K562 (cell line): ENCODE data around the gene SFMBT2. TPM values are rescaled to one million over a fixed set of nuclear protein-coding genes. Genes with fewer than 3 reads are reported as not detected.
"Not testable (repeated sequence)": the region's sequence is repeated elsewhere in the genome, so short reads cannot be mapped to it uniquely, and the experiment has no call there.

Experiments
- ATAC-seq: fragments of 200-7000 bp; cut with Tn5 transposase; 3 replicates; pipeline ENCODE4 v1.9.1; 2020; ENCODE audit warnings: moderate library complexity
- BruUV-seq: library from RNA; stranded (reverse); fragments of 400-500 nt; replicated peaks from 2 replicates; lab custom pipeline; 2021; lab: Mats Ljungman, UMichigan
- CTCF ChIA-PET: fragments of 300-600 bp; formaldehyde crosslinking; extraction: SDS; loops from one replicate; lab custom pipeline; 2021; ENCODE audit warnings: low intra/inter-chr PET ratio; lab: Yijun Ruan, JAX
- POLR2A ChIA-PET: fragments of 300-600, 350-650 bp; sonication (Branson Sonifier 250); formaldehyde crosslinking; extraction: SDS; loops from one replicate; lab custom pipeline; 2021; ENCODE audit warnings: antibody characterized with exemption, inconsistent platforms; lab: Yijun Ruan, JAX
- DNase-seq, 4 experiments: peaks; one replicate each; pipeline versions ENCODE4 v3.0.0 to v3.0.0-alpha.2; 2011 to 2018; ENCODE audit warnings: low spot score in 3 of 4, mixed read lengths in 3 of 4; ENCODE audit errors: extremely low read depth in 1 of 4
- FAIRE-seq: peaks from 2 replicates; lab custom pipeline; 2011; peaks lifted over from hg19 to GRCh38; lab: Jason Lieb, UNC
- H2AFZ ChIP-seq: 2 replicates; pipeline ENCODE4 v1.6.0; 2011; ENCODE audit warnings: low read depth, low read length, control low read depth, inconsistent platforms
- H3K27ac ChIP-seq: fragments of 200-600 bp; 3 replicates; pipeline ENCODE4 v1.8.0; 2011; ENCODE audit warnings: low read depth, mild to moderate bottlenecking, control low read depth, inconsistent platforms, low read length, moderate library complexity, mixed read lengths; ENCODE audit errors: extremely low read depth
- H3K27me3 ChIP-seq, 2 experiments: fragments of 300-600 bp in 1 of 2; 2 replicates in 1 of 2; 3 replicates in 1 of 2; pipeline versions ENCODE4 v1.6.0 to v1.8.0; 2011; ENCODE audit warnings: inconsistent platforms in 2 of 2, low read length in 2 of 2, mild to moderate bottlenecking in 1 of 2, mixed read lengths in 1 of 2, moderate library complexity in 1 of 2; ENCODE audit not compliant: control insufficient read depth in 2 of 2, insufficient read depth in 2 of 2
- H3K36me3 ChIP-seq: fragments of 300-600 bp; 3 replicates; pipeline ENCODE4 v1.8.0; 2011; ENCODE audit warnings: mild to moderate bottlenecking, low read length, inconsistent platforms; ENCODE audit not compliant: control insufficient read depth, insufficient read depth
- H3K4me1 ChIP-seq, 2 experiments: fragments of 200-600 bp in 1 of 2; replicated peaks in 1 of 2; 2 replicates in 1 of 2; 3 replicates in 1 of 2; pipeline versions ENCODE4 v1.5.1 to v1.8.0; 2011; ENCODE audit warnings: inconsistent platforms in 2 of 2, low read length in 2 of 2, mild to moderate bottlenecking in 1 of 2, mixed read lengths in 1 of 2, moderate library complexity in 1 of 2; ENCODE audit not compliant: control insufficient read depth in 2 of 2, insufficient read depth in 2 of 2
- H3K4me2 ChIP-seq: 2 replicates; pipeline ENCODE4 v1.6.1; 2011; ENCODE audit warnings: low read length, control low read depth, inconsistent platforms, mixed read lengths; ENCODE audit not compliant: insufficient read depth
- H3K4me3 ChIP-seq: fragments of 200-600 bp; sonication (generic), shearing (Covaris generic); 2 replicates; pipeline ENCODE4 v1.5.1; 2016; ENCODE audit warnings: control low read depth, inconsistent platforms
- H3K79me2 ChIP-seq: fragments of 200-600 bp; 3 replicates; pipeline ENCODE4 v1.8.0; 2011; ENCODE audit warnings: low read length, inconsistent platforms; ENCODE audit not compliant: control insufficient read depth, insufficient read depth
- H3K9ac ChIP-seq, 2 experiments: 2 replicates each; pipeline versions ENCODE4 v1.6.0 to v1.6.1; 2011; ENCODE audit warnings: low read depth in 2 of 2, low read length in 2 of 2, control low read depth in 1 of 2, inconsistent platforms in 1 of 2, mild to moderate bottlenecking in 1 of 2, mixed read lengths in 1 of 2; ENCODE audit not compliant: insufficient read depth in 1 of 2
- H3K9me1 ChIP-seq: one replicate; pipeline ENCODE4 v1.6.0; 2011; ENCODE audit warnings: inconsistent platforms, mild to moderate bottlenecking, low read length, moderate library complexity; ENCODE audit not compliant: control insufficient read depth, insufficient read depth
- H3K9me3 ChIP-seq: replicated peaks from 2 replicates; pipeline ENCODE4 v1.5.1; 2011; ENCODE audit warnings: low read depth, low read length, inconsistent platforms; ENCODE audit not compliant: control insufficient read depth, insufficient read depth
- H4K20me1 ChIP-seq: replicated peaks from 2 replicates; pipeline ENCODE4 v1.6.1; 2011; ENCODE audit warnings: low read length, inconsistent platforms, mixed read lengths; ENCODE audit not compliant: control insufficient read depth, insufficient read depth
- HIVEP1 ChIP-seq: fragments of 250-450 bp; sonication (Bioruptor Pico); IDR thresholded peaks from 2 replicates; pipeline ENCODE4 v1.4.0; 2020; ENCODE audit warnings: mild to moderate bottlenecking
- ILK ChIP-seq: fragments of 450-650 bp; IDR thresholded peaks from 2 replicates; pipeline ENCODE4 v1.6.1; 2016; ENCODE audit warnings: missing genetic modification characterization, low read depth, mild to moderate bottlenecking, missing compliant biosample characterization, moderate library complexity, borderline replicate concordance
- SMAD4 ChIP-seq: fragments of 250-450 bp; sonication (Bioruptor Pico); conservative IDR thresholded peaks from 2 replicates; pipeline ENCODE4 v1.8.0; 2021; ENCODE audit warnings: inconsistent platforms, mild to moderate bottlenecking, moderate library complexity
- SMARCA5 ChIP-seq: fragments of 450-650 bp; IDR thresholded peaks from 2 replicates; pipeline ENCODE4 v1.6.1; 2016
- THRAP3 ChIP-seq: fragments of 450-650 bp; IDR thresholded peaks from 2 replicates; pipeline ENCODE4 v1.6.1; 2016; ENCODE audit warnings: mild to moderate bottlenecking, inconsistent platforms, borderline replicate concordance
- ZNF696 ChIP-seq: fragments of 250-450 bp; sonication (Bioruptor Pico); conservative IDR thresholded peaks from 2 replicates; pipeline ENCODE4 v1.4.0; 2020; ENCODE audit warnings: mild to moderate bottlenecking, moderate library complexity
- WGBS: fragments of 100-300 bp; shearing (Covaris generic); methylation state at CpG from one replicate; pipeline ENCODE4 v1.1.6; 2016; ENCODE audit warnings: low coverage, mixed read lengths; ENCODE audit not compliant: insufficient coverage; ENCODE audit errors: missing lambda C conversion rate; 5-methylcytosine and 5-hydroxymethylcytosine counted together
- in situ Hi-C: fragments of 300-500 bp; cut with MboI; formaldehyde crosslinking; loops from 4 replicates; pipeline ENCODE4 v1.15.0; 2018; ENCODE audit warnings: inconsistent platforms, mixed read lengths
- intact Hi-C: fragments of 100-400 bp; cut with micrococcal nuclease; formaldehyde crosslinking; loops from 2 replicates; pipeline ENCODE4 v1.14.2; 2022
- polyA plus RNA-seq, 8 experiments: library from polyadenylated mRNA; depleted of rRNA in 4 of 8; stranded (reverse) in 5 of 8; unstranded in 3 of 8; fragments of >200 nt; fragmentation: Nextera tagmentation in 2 of 8; fragmentation: Illumina TruSeq in 1 of 8; extraction: Ambion mirVana in 2 of 8; extraction: Trizol in 1 of 8; gene quantifications; 2 replicates each; pipeline versions ENCODE4 v1.2.1 to v1.2.3, GENCODE V29; 2011 to 2014; ENCODE audit warnings: inconsistent platforms in 1 of 8, missing spikeins in 1 of 8
- total RNA-seq, 7 experiments: library from RNA; depleted of rRNA in 6 of 7; stranded (reverse); fragments of >200 nt in 6 of 7; fragmentation: Illumina TruSeq in 2 of 7; extraction: Trizol in 2 of 7; gene quantifications; 2 replicates each; pipeline versions ENCODE4 v1.2.1 to v1.2.3, GENCODE V29; 2011 to 2021; ENCODE audit warnings: low replicate concordance in 1 of 7
- TF ChIP-seq, protein P1 (sequence below): fragments of 450-650 bp; IDR thresholded peaks from one replicate; pipeline ENCODE4 v1.6.1; 2018; ENCODE audit warnings: mild to moderate bottlenecking, moderate library complexity; ENCODE audit not compliant: partially characterized antibody

The SFMBT2 gene
- total and polyA plus RNA-seq, 9 of the 15 experiments (the other 6 are each of a cell fraction or from before 2014, with no cell fraction given): 1.2 to 13.6 (median 7.6) TPM

DNA sequence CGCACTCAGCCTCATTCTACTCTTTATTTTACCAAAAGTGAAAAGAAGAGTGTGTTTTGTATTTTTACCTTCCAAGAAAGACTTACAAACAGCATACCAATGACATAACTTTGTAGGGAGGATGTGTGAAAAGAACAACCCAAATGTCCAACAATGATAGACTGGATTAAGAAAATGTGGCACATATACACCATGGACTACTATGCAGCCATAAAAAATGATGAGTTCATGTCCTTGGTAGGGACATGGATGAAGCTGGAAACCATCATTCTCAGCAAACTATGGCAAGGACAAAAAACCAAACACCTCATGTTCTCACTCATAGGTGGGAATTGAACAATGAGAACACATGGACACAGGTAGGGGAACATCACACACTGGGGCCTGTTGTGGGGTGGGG lies 228.5 kb downstream of the SFMBT2 start:
- H2AFZ ChIP-seq, H3K4me3 ChIP-seq, H3K9me3 ChIP-seq, intact Hi-C loops, H3K4me2 ChIP-seq, H3K9ac ChIP-seq, CTCF ChIA-PET, H3K27me3 ChIP-seq, DNase-seq, ATAC-seq, H3K9me1 ChIP-seq, in situ Hi-C loops, H4K20me1 ChIP-seq, BruUV-seq, H3K79me2 ChIP-seq, H3K27ac ChIP-seq, FAIRE-seq: not testable (repeated sequence)
- Histone ChIP-seq H3K36me3 (peaks cover 12% of the 10 kb centered on the region), H3K4me1 (peaks cover 13 to 21% of the 10 kb centered on the region in 2 experiments; a peak in 4 of 5 replicates)
- WGBS: 75% methylated on average over 1 of the region's 1 CpG
- POLR2A ChIA-PET: interaction anchor here (1.4 kb wide), 1 partner anchor 10 kb away, joined by 3 read pairs; no protein-coding TSS in a partner anchor

DNA sequence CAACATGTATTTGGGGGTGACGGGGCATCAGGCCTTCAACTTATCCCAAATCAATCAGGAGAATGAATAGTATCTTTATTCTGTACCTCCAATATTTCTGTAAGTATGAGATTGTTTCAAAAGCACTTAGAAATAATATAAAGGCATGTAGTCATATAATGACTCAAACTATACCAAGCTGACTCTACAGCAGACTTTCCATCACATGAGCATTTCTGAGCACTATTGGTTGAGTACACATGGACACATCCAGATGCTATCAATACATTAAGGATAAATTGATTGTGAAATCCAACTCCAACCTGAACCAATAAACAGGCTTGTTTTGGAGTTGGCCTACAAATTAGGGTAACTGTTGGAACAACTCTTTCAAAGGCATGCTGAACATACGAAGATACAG lies 229.4 kb downstream of the SFMBT2 start:
- H4K20me1 ChIP-seq: no peaks in the 10 kb centered on the region
- no peak overlapping the region for H3K27ac ChIP-seq
- H3K9ac ChIP-seq: no peak overlapping the region
- peaks cover 13 to 15% of the 10 kb centered on the region in 2 experiments; a peak in 4 of 5 replicates for H3K4me1 ChIP-seq
- no peak for DNase-seq
- TF ChIP-seq HIVEP1 (no peak), ZNF696 (CRISPR knock-in tag) (no peak), SMARCA5 (no peak), ILK (no peak), THRAP3 (no peak), SMAD4 (CRISPR knock-in tag) (no peak)
- TF ChIP-seq, protein P1, sequence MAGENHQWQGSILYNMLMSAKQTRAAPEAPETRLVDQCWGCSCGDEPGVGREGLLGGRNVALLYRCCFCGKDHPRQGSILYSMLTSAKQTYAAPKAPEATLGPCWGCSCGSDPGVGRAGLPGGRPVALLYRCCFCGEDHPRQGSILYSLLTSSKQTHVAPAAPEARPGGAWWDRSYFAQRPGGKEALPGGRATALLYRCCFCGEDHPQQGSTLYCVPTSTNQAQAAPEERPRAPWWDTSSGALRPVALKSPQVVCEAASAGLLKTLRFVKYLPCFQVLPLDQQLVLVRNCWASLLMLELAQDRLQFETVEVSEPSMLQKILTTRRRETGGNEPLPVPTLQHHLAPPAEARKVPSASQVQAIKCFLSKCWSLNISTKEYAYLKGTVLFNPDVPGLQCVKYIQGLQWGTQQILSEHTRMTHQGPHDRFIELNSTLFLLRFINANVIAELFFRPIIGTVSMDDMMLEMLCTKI: no peak
- FAIRE-seq: no peak
- H3K4me3 ChIP-seq: no peak overlapping the region
- no peaks in the 10 kb centered on the region for H3K79me2 ChIP-seq
- ChIA-PET CTCF (no interaction called here), POLR2A (interaction anchor here (0.7 kb wide), 1 partner anchor 139 kb away, joined by 3 read pairs; no protein-coding TSS in a partner anchor)
- 0 out of 2 replicates have a peak, but pooled peaks cover 3% of the 10 kb centered on the region for H3K9me3 ChIP-seq
- in situ Hi-C loops (no loop called here), intact Hi-C loops (no loop called here)
- no peak overlapping the region for H3K4me2 ChIP-seq
- ATAC-seq: no peak
- no peaks in the 10 kb centered on the region for H3K9me1 ChIP-seq
- no TSS peak for BruUV-seq
- 68% methylated on average over 2 of the region's 2 CpGs for WGBS
- peaks cover 17% of the 10 kb centered on the region for H3K36me3 ChIP-seq
- no peak overlapping the region for H2AFZ ChIP-seq
- no peaks in the 10 kb centered on the region for H3K27me3 ChIP-seq
